Neural cell (in vitro differentiated cells): ENCODE data around the gene IL9. TPM values are rescaled to one million over a fixed set of nuclear protein-coding genes. Genes with fewer than 3 reads are reported as not detected.

Experiments
- H2AFZ ChIP-seq: fragments of 200-600, 300-800 bp; sonication (generic), shearing (Covaris generic); 2 replicates; pipeline ENCODE4 v1.6.0; 2014; ENCODE audit warnings: low read depth, mild to moderate bottlenecking, antibody characterized with exemption, low read length, moderate library complexity
- H3F3A ChIP-seq: fragments of 200-600 bp; shearing (Covaris generic); 2 replicates; pipeline ENCODE4 v1.6.1; 2016; ENCODE audit warnings: mild to moderate bottlenecking, moderate library complexity, mixed read lengths, antibody characterized with exemption, low read length; ENCODE audit not compliant: insufficient read depth, poor library complexity, severe bottlenecking
- H3K27ac ChIP-seq: fragments of 200-600, 300-800 bp; sonication (generic), shearing (Covaris generic); 2 replicates; pipeline ENCODE4 v1.5.1; 2014; ENCODE audit warnings: mild to moderate bottlenecking, low read length, moderate library complexity
- H3K27me3 ChIP-seq: fragments of 300-800, 200-600 bp; sonication (generic), shearing (Covaris generic); 2 replicates; pipeline ENCODE4 v1.6.0; 2014; ENCODE audit warnings: mild to moderate bottlenecking, low read depth, low read length, moderate library complexity; ENCODE audit not compliant: insufficient read depth
- H3K36me3 ChIP-seq: fragments of 300-800, 200-600 bp; sonication (generic), shearing (Covaris generic); 2 replicates; pipeline ENCODE4 v1.5.1; 2014; ENCODE audit warnings: mild to moderate bottlenecking, antibody characterized with exemption, low read length, moderate library complexity; ENCODE audit not compliant: insufficient read depth
- H3K4me2 ChIP-seq: fragments of 300-800, 200-600 bp; sonication (generic), shearing (Covaris generic); 2 replicates; pipeline ENCODE4 v1.6.0; 2014; ENCODE audit warnings: mild to moderate bottlenecking, low read length
- H3K4me3 ChIP-seq: fragments of 300-800, 200-600 bp; sonication (generic), shearing (Covaris generic); 2 replicates; pipeline ENCODE4 v1.5.1; 2014; ENCODE audit warnings: mild to moderate bottlenecking, low read length, moderate library complexity
- H3K79me2 ChIP-seq: fragments of 200-600 bp; shearing (Covaris generic); replicated peaks from 2 replicates; pipeline ENCODE4 v1.6.0; 2014; ENCODE audit warnings: mild to moderate bottlenecking, low read length, moderate library complexity; ENCODE audit not compliant: insufficient read depth
- H3K9ac ChIP-seq: fragments of 300-800, 200-600 bp; sonication (generic), shearing (Covaris generic); 2 replicates; pipeline ENCODE4 v1.6.1; 2016; ENCODE audit warnings: mild to moderate bottlenecking, low read length, mixed read lengths
- H3K9me2 ChIP-seq: fragments of 200-600 bp; shearing (Covaris generic); 2 replicates; pipeline ENCODE4 v1.6.1; 2016; ENCODE audit warnings: mild to moderate bottlenecking, low read length, mixed read lengths; ENCODE audit not compliant: insufficient read depth
- H3K9me3 ChIP-seq: fragments of 200-600, 300-800 bp; sonication (generic), shearing (Covaris generic); 2 replicates; pipeline ENCODE4 v1.6.1; 2016; ENCODE audit warnings: mild to moderate bottlenecking, mixed run types, low read length, moderate library complexity, mixed read lengths
- H4K20me1 ChIP-seq: fragments of 200-600 bp; shearing (Covaris generic); 2 replicates; pipeline ENCODE4 v1.6.1; 2016; ENCODE audit warnings: mild to moderate bottlenecking, mixed run types; ENCODE audit not compliant: insufficient read depth
- EP300 ChIP-seq: fragments of 450-650 bp; conservative IDR thresholded peaks from 2 replicates; pipeline ENCODE4 v1.6.1; 2014; ENCODE audit warnings: antibody characterized with exemption, mild to moderate bottlenecking, moderate library complexity; ENCODE audit not compliant: poor library complexity, severe bottlenecking
- EZH2 ChIP-seq: fragments of 200-600, 300-800 bp; shearing (Covaris generic), sonication (generic); IDR thresholded peaks from 2 replicates; pipeline ENCODE4 v1.6.1; 2014; ENCODE audit warnings: antibody characterized with exemption, low read length, borderline replicate concordance, mild to moderate bottlenecking; ENCODE audit not compliant: insufficient read depth, poor library complexity, severe bottlenecking
- MXI1 ChIP-seq: fragments of 450-650 bp; conservative IDR thresholded peaks from 2 replicates; pipeline ENCODE4 v1.6.1; 2014; ENCODE audit warnings: antibody characterized with exemption, mild to moderate bottlenecking; ENCODE audit not compliant: poor library complexity, severe bottlenecking
- POLR2AphosphoS5 ChIP-seq: IDR thresholded peaks from 2 replicates; pipeline ENCODE4 v1.6.1; 2012
- RAD21 ChIP-seq: fragments of 450-650 bp; conservative IDR thresholded peaks from 2 replicates; pipeline ENCODE4 v1.6.1; 2014; ENCODE audit warnings: antibody characterized with exemption, mild to moderate bottlenecking, moderate library complexity
- SMC3 ChIP-seq: fragments of 450-650 bp; conservative IDR thresholded peaks from 2 replicates; pipeline ENCODE4 v1.6.1; 2014; ENCODE audit warnings: antibody characterized with exemption, mild to moderate bottlenecking, moderate library complexity; ENCODE audit not compliant: poor library complexity
- TAF1 ChIP-seq: IDR thresholded peaks from 2 replicates; pipeline ENCODE4 v1.6.1; 2012; ENCODE audit warnings: low read depth
- polyA plus RNA-seq: library from polyadenylated mRNA; depleted of rRNA; stranded (reverse); fragments of >200 nt; gene quantifications from 2 replicates; pipeline ENCODE4 v1.2.3, GENCODE V29; 2014
- TF ChIP-seq, protein P1 (sequence below): fragments of 450-650 bp; IDR thresholded peaks from 2 replicates; pipeline ENCODE4 v1.5.1; 2014; ENCODE audit warnings: antibody characterized with exemption, mild to moderate bottlenecking, moderate library complexity; ENCODE audit not compliant: poor library complexity, severe bottlenecking
- TF ChIP-seq, protein P2 (sequence below): IDR thresholded peaks from 2 replicates; pipeline ENCODE4 v1.6.1; 2012; ENCODE audit warnings: borderline replicate concordance

IL9 gene
- polyA plus RNA-seq, 1 donor from 2014 or later: not detected

GRCh38 chr5:135883026-135883425 lies 12.6 kb downstream of the IL9 start:
- Histone ChIP-seq H3K27ac (no peak overlapping the region), H3F3A (no peaks in the 10 kb centered on the region), H3K9me2 (no peaks in the 10 kb centered on the region), H3K36me3 (no peaks in the 10 kb centered on the region), H4K20me1 (no peaks in the 10 kb centered on the region), H3K27me3 (no peaks in the 10 kb centered on the region), H3K9me3 (no peaks in the 10 kb centered on the region), H3K9ac (no peak overlapping the region), H3K4me3 (no peak overlapping the region), H3K4me2 (no peak overlapping the region), H2AFZ (no peak overlapping the region), H3K79me2 (no peaks in the 10 kb centered on the region)
- no peak for TF ChIP-seq EZH2

GRCh38 chr5:135881819-135882218 lies 13.8 kb downstream of the IL9 start:
- no peak overlapping the region for H3K4me2 ChIP-seq
- H3K79me2 ChIP-seq: no peaks in the 10 kb centered on the region
- H3K27me3 ChIP-seq: no peaks in the 10 kb centered on the region
- H4K20me1 ChIP-seq: no peaks in the 10 kb centered on the region
- H3K9me3 ChIP-seq: no peaks in the 10 kb centered on the region
- no peak overlapping the region for H2AFZ ChIP-seq
- H3K9me2 ChIP-seq: no peaks in the 10 kb centered on the region
- no peak overlapping the region for H3K4me3 ChIP-seq
- H3K36me3 ChIP-seq: no peaks in the 10 kb centered on the region
- H3K9ac ChIP-seq: no peak overlapping the region
- H3F3A ChIP-seq: no peaks in the 10 kb centered on the region
- no peak overlapping the region for H3K27ac ChIP-seq
- no peak for TF ChIP-seq RAD21
- no peak for TF ChIP-seq MXI1
- TF ChIP-seq, protein P1, sequence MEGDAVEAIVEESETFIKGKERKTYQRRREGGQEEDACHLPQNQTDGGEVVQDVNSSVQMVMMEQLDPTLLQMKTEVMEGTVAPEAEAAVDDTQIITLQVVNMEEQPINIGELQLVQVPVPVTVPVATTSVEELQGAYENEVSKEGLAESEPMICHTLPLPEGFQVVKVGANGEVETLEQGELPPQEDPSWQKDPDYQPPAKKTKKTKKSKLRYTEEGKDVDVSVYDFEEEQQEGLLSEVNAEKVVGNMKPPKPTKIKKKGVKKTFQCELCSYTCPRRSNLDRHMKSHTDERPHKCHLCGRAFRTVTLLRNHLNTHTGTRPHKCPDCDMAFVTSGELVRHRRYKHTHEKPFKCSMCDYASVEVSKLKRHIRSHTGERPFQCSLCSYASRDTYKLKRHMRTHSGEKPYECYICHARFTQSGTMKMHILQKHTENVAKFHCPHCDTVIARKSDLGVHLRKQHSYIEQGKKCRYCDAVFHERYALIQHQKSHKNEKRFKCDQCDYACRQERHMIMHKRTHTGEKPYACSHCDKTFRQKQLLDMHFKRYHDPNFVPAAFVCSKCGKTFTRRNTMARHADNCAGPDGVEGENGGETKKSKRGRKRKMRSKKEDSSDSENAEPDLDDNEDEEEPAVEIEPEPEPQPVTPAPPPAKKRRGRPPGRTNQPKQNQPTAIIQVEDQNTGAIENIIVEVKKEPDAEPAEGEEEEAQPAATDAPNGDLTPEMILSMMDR: no peak
- no peak for TF ChIP-seq SMC3
- TF ChIP-seq EP300: no peak
- no peak for TF ChIP-seq POLR2AphosphoS5
- TF ChIP-seq, protein P2, sequence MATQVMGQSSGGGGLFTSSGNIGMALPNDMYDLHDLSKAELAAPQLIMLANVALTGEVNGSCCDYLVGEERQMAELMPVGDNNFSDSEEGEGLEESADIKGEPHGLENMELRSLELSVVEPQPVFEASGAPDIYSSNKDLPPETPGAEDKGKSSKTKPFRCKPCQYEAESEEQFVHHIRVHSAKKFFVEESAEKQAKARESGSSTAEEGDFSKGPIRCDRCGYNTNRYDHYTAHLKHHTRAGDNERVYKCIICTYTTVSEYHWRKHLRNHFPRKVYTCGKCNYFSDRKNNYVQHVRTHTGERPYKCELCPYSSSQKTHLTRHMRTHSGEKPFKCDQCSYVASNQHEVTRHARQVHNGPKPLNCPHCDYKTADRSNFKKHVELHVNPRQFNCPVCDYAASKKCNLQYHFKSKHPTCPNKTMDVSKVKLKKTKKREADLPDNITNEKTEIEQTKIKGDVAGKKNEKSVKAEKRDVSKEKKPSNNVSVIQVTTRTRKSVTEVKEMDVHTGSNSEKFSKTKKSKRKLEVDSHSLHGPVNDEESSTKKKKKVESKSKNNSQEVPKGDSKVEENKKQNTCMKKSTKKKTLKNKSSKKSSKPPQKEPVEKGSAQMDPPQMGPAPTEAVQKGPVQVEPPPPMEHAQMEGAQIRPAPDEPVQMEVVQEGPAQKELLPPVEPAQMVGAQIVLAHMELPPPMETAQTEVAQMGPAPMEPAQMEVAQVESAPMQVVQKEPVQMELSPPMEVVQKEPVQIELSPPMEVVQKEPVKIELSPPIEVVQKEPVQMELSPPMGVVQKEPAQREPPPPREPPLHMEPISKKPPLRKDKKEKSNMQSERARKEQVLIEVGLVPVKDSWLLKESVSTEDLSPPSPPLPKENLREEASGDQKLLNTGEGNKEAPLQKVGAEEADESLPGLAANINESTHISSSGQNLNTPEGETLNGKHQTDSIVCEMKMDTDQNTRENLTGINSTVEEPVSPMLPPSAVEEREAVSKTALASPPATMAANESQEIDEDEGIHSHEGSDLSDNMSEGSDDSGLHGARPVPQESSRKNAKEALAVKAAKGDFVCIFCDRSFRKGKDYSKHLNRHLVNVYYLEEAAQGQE: no peak
- TF ChIP-seq EZH2: no peak
- TF ChIP-seq TAF1: no peak

DNA sequence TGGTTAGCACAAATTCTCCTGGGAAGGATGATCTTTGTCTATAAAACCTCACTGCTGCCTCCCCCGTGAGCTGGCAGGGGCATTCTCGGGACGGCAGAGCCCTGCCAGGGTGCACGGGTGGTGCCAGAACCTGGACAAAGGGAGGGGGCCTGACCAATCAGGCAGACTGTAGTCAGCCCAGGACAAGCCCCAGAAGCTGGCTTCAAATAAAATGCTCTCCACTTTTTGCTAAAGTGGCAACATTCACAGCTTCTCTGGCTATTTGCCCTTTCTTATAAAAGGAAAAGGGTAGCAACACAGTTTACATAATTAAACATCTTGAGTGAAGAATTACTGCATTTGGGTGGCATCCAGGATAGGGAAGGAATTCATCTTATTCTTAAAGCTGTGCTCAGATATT lies 14.4 kb downstream of the IL9 start:
- Histone ChIP-seq H3K9me2 (no peaks in the 10 kb centered on the region), H4K20me1 (no peaks in the 10 kb centered on the region), H3K4me3 (no peak overlapping the region), H3K36me3 (no peaks in the 10 kb centered on the region), H3K4me2 (no peak overlapping the region), H3K9me3 (no peaks in the 10 kb centered on the region), H3K27me3 (no peaks in the 10 kb centered on the region), H3K27ac (no peak overlapping the region), H3K9ac (no peak overlapping the region), H2AFZ (no peak overlapping the region), H3K79me2 (no peaks in the 10 kb centered on the region), H3F3A (no peaks in the 10 kb centered on the region)
- TF ChIP-seq MXI1: no peak
- no peak for TF ChIP-seq RAD21
- TF ChIP-seq, protein P2: no peak
- TF ChIP-seq SMC3: no peak
- no peak for TF ChIP-seq EP300
- TF ChIP-seq EZH2: no peak
